Large intestine (tissue), 12 donors: ENCODE results near the gene TMBIM4. TPM values are rescaled to one million over a fixed set of nuclear protein-coding genes. Genes with fewer than 3 reads are reported as not detected.
"Not testable (repeated sequence)": the region's sequence is repeated elsewhere in the genome, so short reads cannot be mapped to it uniquely, and the experiment has no call there.

Experiments used
- DNase-seq, 2 donors: peaks; one replicate each; pipeline versions ENCODE4 v3.0.0 to v3.0.0-alpha.2; 2013
- H3K27ac ChIP-seq: one replicate; pipeline ENCODE4 v1.5.1; 2013; ENCODE audit warnings: low read length
- H3K27me3 ChIP-seq: 2 replicates; pipeline ENCODE4 v1.6.1; 2013; ENCODE audit warnings: low read length; ENCODE audit not compliant: control insufficient read depth, insufficient read depth
- H3K36me3 ChIP-seq: 2 replicates; pipeline ENCODE4 v1.6.1; 2013; ENCODE audit warnings: low read length; ENCODE audit not compliant: control insufficient read depth, insufficient read depth
- H3K4me1 ChIP-seq: one replicate; pipeline ENCODE4 v1.6.1; 2013; ENCODE audit warnings: low read length; ENCODE audit not compliant: control insufficient read depth, insufficient read depth
- H3K4me3 ChIP-seq: one replicate; pipeline ENCODE4 v1.5.1; 2013; ENCODE audit warnings: low read length
- H3K9me3 ChIP-seq: one replicate; pipeline ENCODE4 v1.6.1; 2013; ENCODE audit warnings: mild to moderate bottlenecking, low read depth, low read length, moderate library complexity; ENCODE audit not compliant: control insufficient read depth
- WGBS: methylation state at CpG from one replicate; pipeline ENCODE4 v1.1.5; 2013; ENCODE audit warnings: low lambda C conversion rate; ENCODE audit not compliant: insufficient coverage; 5-methylcytosine and 5-hydroxymethylcytosine counted together
- long read RNA-seq, 11 donors: transcript quantifications; one replicate each; lab custom pipeline, GENCODE V29; 2026
- polyA plus RNA-seq: library from polyadenylated mRNA; unstranded; fragments of 120-200 nt; gene quantifications from one replicate; pipeline ENCODE4 v1.2.1, GENCODE V29; 2013

Gene TMBIM4, protein sequence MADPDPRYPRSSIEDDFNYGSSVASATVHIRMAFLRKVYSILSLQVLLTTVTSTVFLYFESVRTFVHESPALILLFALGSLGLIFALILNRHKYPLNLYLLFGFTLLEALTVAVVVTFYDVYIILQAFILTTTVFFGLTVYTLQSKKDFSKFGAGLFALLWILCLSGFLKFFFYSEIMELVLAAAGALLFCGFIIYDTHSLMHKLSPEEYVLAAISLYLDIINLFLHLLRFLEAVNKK
- polyA plus RNA-seq = 134 TPM
- long read RNA-seq, donor 1, transcript TMBIM4-202 (7 exons, 2,952 nt) = major isoform, 39 of 40 reads
- long read RNA-seq, donor 1, partial matches to known transcripts = 0 of 40 reads
- long read RNA-seq, donor 1, other reads (novel, unspliced or antisense) = 0 of 40 reads
- long read RNA-seq, donor 2, transcript TMBIM4-202 (7 exons, 2,952 nt) = major isoform, 75 of 115 reads
- long read RNA-seq, donor 2, transcript TMBIM4-206 (2 exons, 552 nt) = minor isoform, 6 of 115 reads
- long read RNA-seq, donor 2, partial matches to known transcripts = 28 of 115 reads
- long read RNA-seq, donor 2, other reads (novel, unspliced or antisense) = 0 of 115 reads
- long read RNA-seq, donor 3 = 0 reads
- long read RNA-seq, donor 4, transcript TMBIM4-202 (7 exons, 2,952 nt) = major isoform, 9 of 16 reads
- long read RNA-seq, donor 4, partial matches to known transcripts = 5 of 16 reads
- long read RNA-seq, donor 4, other reads (novel, unspliced or antisense) = 0 of 16 reads
- long read RNA-seq, donor 5, transcript TMBIM4-202 (7 exons, 2,952 nt) = major isoform, 57 of 68 reads
- long read RNA-seq, donor 5, partial matches to known transcripts = 10 of 68 reads
- long read RNA-seq, donor 5, other reads (novel, unspliced or antisense) = 0 of 68 reads
- long read RNA-seq, donor 6, transcript TMBIM4-202 (7 exons, 2,952 nt) = major isoform, 66 of 74 reads
- long read RNA-seq, donor 6, transcript TMBIM4-206 (2 exons, 552 nt) = minor isoform, 6 of 74 reads
- long read RNA-seq, donor 6, partial matches to known transcripts = 0 of 74 reads
- long read RNA-seq, donor 6, other reads (novel, unspliced or antisense) = 0 of 74 reads
- long read RNA-seq, donor 7, transcript TMBIM4-202 (7 exons, 2,952 nt) = major isoform, 49 of 53 reads
- long read RNA-seq, donor 7, partial matches to known transcripts = 0 of 53 reads
- long read RNA-seq, donor 7, other reads (novel, unspliced or antisense) = 0 of 53 reads
- long read RNA-seq, donor 8, transcript TMBIM4-202 (7 exons, 2,952 nt) = major isoform, 140 of 153 reads
- long read RNA-seq, donor 8, partial matches to known transcripts = 6 of 153 reads
- long read RNA-seq, donor 8, other reads (novel, unspliced or antisense) = 0 of 153 reads
- long read RNA-seq, donor 9, transcript TMBIM4-202 (7 exons, 2,952 nt) = major isoform, 109 of 113 reads
- long read RNA-seq, donor 9, partial matches to known transcripts = 0 of 113 reads
- long read RNA-seq, donor 9, other reads (novel, unspliced or antisense) = 0 of 113 reads
- long read RNA-seq, donor 10, transcript TMBIM4-202 (7 exons, 2,952 nt) = major isoform, 81 of 112 reads
- long read RNA-seq, donor 10, partial matches to known transcripts = 31 of 112 reads
- long read RNA-seq, donor 10, other reads (novel, unspliced or antisense) = 0 of 112 reads
- long read RNA-seq, donor 11, transcript TMBIM4-202 (7 exons, 2,952 nt) = major isoform, 63 of 68 reads
- long read RNA-seq, donor 11, partial matches to known transcripts = 0 of 68 reads
- long read RNA-seq, donor 11, other reads (novel, unspliced or antisense) = 0 of 68 reads

DNA sequence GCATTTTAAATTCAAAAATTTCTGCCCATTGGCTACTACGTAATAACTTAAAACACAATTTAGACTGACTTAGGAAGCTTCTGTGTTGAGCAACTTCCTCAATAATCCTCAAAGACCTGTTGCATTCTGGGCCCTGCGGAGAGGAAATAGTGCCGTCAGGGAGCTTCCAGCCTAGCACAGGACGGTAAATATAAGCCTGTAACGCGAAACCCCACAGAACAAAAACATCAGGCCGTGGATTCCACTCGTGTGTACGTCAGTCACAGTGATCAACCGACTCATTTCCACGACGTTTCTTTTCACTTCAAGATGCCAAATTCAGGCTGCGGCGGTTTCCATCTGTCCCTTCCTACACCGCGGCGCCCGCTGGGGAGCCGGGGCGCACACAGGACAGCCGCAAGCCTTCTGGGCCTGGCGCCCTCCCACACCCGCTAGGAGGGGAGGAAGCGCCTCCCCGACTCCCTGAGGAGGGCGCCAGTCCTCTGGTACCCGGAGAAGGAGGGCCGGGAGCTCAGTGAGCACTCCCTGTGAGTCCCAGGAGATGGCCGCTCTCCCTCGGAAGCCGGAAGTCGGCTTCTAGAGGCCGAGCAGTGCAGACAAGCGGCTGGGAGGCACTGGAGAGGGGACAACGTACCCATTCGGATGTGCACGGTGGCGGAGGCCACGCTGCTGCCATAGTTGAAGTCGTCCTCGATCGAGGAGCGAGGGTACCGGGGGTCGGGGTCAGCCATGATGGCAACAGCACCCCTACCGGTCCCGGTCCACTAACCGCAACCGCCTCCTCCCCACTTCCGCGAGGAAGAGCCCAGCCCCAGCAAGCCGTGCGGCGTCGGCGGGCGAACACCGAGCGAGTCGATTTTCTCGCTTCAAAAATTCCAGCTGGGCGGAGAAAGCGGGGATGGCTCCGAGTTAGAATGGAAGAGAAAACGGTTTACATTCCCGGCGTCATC, at the start of gene TMBIM4:
TMBIM4 (minus strand) TSS at position 776 of the 950 bp plus-strand sequence; CDS start at position 731, 45 bp downstream.
- WGBS = no CpG with 5 or more reads among the region's 67 CpGs

DNA sequence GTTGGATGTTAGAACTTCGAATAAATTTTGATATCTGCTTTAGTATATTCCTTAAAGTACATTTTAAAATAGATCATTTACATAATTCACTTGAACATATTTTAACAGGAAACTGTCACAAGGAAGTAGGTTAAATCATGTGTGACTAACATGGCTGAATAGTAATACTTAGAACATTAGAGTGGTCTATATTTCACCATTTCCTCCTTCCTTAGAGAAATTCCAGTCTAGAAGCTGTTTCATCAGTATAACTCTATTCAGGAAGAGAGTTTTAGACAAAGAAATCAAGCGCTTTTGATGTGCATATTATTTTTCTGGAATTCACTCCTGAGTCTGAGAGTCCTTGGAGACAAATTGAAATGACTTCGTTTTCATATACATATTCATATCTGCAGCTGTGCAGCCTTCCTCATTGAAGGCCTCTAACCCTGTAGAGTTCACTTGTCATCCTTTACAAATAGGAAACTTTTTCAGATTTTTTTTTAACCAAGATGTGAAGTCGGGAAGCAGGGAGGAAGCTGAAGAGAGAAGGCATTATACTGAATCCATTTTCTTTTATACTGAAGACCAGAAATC, 47.6 kb upstream of the TMBIM4 start:
- DNase-seq = no peak
- Histone ChIP-seq H3K27me3 (no peaks in the 10 kb centered on the region), H3K36me3 (no peaks in the 10 kb centered on the region), H3K4me3 (no peak overlapping the region), H3K27ac (no peak overlapping the region), H3K4me1 (peaks cover 6% of the 10 kb centered on the region), H3K9me3 (no peaks in the 10 kb centered on the region)
- WGBS = 86% methylated on average over 1 of the region's 4 CpGs

More for the DNA sequence above, at the start of gene TMBIM4:
- H3K36me3 ChIP-seq = no peaks in the 10 kb centered on the region
- H3K9me3 ChIP-seq = peaks cover 10% of the 10 kb centered on the region
- peak within 1 kb of the TSS; percentile 100 for H3K27ac ChIP-seq
- DNase-seq = peak; percentile 84 to 96
- no peaks in the 10 kb centered on the region for H3K27me3 ChIP-seq
- peaks cover 9% of the 10 kb centered on the region for H3K4me1 ChIP-seq
- H3K4me3 ChIP-seq = peak within 1 kb of the TSS; percentile 81

DNA sequence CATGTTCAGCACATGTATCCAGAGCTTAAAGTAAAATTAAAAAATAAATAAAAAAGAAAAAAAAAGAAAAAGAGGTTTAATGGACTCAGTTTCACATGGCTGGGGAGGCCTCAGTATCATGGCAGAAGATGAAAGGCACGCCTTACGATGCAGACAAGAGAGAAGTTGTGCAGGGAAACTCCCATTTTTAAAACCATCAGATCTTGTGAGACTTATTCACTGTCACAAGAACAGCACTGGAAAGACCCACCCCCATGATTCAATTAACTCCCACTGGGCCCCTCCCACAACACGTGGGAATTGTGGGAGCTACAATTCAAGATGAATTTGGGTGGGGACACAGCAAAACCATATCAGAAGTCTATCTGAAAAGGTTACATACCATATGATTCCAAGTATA, 43.2 kb upstream of the TMBIM4 start:
- 100% methylated on average over 1 of the region's 3 CpGs for WGBS
- H3K4me1 ChIP-seq, H3K36me3 ChIP-seq, H3K27me3 ChIP-seq, H3K4me3 ChIP-seq, DNase-seq, H3K9me3 ChIP-seq, H3K27ac ChIP-seq: not testable (repeated sequence)

DNA sequence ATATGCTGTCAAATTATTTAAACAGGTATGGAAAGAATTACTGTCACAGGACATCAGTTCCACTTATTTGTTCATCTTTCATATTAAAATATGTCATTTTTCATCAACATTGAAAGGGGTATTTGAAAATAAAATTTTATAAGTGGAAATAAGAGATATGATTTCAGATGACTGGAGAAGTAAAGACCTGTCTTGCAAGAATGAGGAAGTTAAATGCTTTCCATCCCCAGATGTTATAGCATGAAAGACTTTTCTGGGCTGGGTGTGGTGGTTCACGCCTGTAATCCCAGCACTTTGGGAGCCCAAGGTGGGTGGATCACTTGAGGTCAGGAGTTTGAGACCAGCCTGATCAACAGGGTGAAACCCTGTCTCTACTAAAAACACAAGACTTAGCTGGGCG, 41.8 kb upstream of the TMBIM4 start:
- WGBS = no CpG with 5 or more reads among the region's 2 CpGs
- not testable (repeated sequence) for H3K27ac ChIP-seq, H3K4me3 ChIP-seq, H3K9me3 ChIP-seq, H3K27me3 ChIP-seq, DNase-seq, H3K4me1 ChIP-seq, H3K36me3 ChIP-seq

DNA sequence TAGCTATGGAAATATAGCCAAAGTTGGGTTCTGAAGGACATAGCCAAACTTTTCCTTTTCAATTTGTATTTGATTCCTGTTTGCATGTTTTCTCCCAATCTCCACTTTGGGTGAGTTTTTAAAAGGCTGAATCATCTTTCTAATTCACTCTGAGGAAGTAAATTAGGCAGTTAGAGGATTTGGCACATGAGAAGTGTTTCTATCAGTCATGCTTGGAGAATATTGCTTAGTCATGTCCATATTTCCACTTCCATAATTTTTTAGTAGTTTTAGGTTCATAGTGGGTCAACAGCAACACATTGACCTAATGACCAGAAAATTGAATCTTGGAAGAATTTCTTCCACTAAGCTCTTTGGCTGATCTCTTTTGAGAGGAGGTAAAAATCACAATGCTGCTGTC, 41.0 kb upstream of the TMBIM4 start:
- no peak overlapping the region for H3K27ac ChIP-seq
- no peaks in the 10 kb centered on the region for H3K9me3 ChIP-seq
- H3K4me1 ChIP-seq = peaks cover 6% of the 10 kb centered on the region
- H3K27me3 ChIP-seq = no peaks in the 10 kb centered on the region
- no peak for DNase-seq
- H3K36me3 ChIP-seq = no peaks in the 10 kb centered on the region
- no peak overlapping the region for H3K4me3 ChIP-seq

DNA sequence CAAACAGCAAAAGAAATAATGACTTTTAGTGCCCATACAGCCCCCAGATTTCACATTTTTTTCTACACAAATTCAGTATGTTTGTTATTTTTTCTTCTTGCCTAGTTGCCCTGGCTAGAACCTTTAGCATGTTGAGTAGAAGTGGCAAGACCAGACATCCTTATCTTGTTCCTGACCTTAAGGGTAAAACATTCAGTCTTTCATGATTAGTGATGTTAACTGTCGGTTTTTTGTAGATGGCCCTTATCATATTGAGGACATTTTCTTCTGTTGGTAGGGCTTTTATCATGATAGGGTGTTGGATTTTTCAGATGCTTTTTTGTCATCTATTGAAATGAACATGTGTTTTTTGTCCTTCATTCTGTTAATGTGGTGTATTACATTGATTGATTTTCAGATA, 36.3 kb upstream of the TMBIM4 start:
- Histone ChIP-seq H3K27me3 (no peaks in the 10 kb centered on the region), H3K9me3 (no peaks in the 10 kb centered on the region)
- no CpG with 5 or more reads among the region's 1 CpG for WGBS

DNA sequence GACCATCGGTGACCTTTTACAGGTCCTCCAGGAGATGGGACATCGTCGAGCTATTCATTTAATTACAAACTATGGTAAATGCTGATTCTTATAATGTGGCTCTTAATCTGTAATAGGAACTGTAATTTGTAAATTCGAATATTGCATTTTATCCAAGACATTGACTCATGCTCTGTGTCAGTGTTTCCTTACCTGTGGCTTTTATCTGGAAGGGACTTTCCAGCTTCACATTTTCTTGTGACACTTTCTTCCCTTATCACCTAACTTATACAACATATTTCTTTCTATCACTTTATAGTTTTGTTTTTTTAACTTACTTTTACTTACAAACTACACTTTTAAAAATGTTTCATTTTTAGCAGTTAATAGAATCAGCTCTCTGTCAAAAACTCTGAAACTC, 34.0 kb upstream of the TMBIM4 start:
- Histone ChIP-seq H3K9me3 (no peaks in the 10 kb centered on the region), H3K4me3 (no peak overlapping the region), H3K4me1 (no peaks in the 10 kb centered on the region), H3K27me3 (no peaks in the 10 kb centered on the region), H3K27ac (no peak overlapping the region), H3K36me3 (no peaks in the 10 kb centered on the region)
- no CpG with 5 or more reads among the region's 4 CpGs for WGBS
- no peak for DNase-seq

More for the DNA sequence above, 36.3 kb upstream of the TMBIM4 start:
- Histone ChIP-seq H3K36me3 (no peaks in the 10 kb centered on the region), H3K4me1 (no peaks in the 10 kb centered on the region), H3K4me3 (no peak overlapping the region), H3K27ac (no peak overlapping the region)
- no peak for DNase-seq

DNA sequence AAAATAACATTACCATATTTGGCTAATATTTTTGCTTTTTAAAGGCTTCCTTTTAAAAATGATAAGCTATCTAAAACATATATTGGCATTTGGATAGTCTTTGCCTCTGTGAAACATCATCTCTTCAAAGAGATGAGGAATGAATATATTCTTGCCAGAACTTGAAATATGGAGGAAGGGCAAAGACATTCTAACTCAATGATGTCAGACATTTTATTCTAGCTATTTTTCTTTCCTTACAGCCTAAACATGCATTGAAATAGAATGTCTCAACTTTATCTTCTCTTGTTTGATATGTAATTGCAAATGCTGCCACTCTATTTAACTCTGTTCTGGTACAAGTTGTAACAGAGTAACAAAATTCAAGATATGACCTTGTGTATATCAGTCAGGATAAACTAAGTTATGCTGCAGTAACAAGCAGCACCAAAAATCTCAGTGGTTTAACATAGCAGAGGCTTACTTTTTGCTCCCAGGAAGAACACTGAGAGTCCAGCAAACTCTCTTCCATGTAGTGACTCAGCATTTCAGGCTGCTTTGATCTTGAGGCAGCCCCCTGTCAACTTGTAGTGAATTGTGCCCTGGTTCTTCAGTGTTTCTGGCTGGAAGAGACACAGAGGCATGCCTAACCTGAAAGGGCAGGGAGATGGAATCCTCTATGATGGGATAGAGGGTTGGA, 30.2 kb upstream of the TMBIM4 start:
- H3K4me3 ChIP-seq = no peak overlapping the region
- peaks cover 2% of the 10 kb centered on the region for H3K27me3 ChIP-seq
- H3K4me1 ChIP-seq = no peaks in the 10 kb centered on the region
- no peak for DNase-seq
- no peak overlapping the region for H3K27ac ChIP-seq
- H3K9me3 ChIP-seq = no peaks in the 10 kb centered on the region
- no peaks in the 10 kb centered on the region for H3K36me3 ChIP-seq
